ENCODE data around the gene ETFA.

Gene ETFA

GRCh38 chr15:76341366-76342057 is 30.2 kb upstream of the ETFA start:
- no peak for ATAC-seq
- TF ChIP-seq OSR1 (CRISPR knock-in tag; IDR thresholded peaks at IDR 0.05) (no peak), PPARA (CRISPR knock-in tag; IDR thresholded peaks at IDR 0.05; ENCODE audit: borderline replicate concordance) (no peak), ZNF8 (CRISPR knock-in tag; IDR thresholded peaks at IDR 0.05) (no peak), SNAI2 (CRISPR knock-in tag; IDR thresholded peaks at IDR 0.05) (no peak), RARB (CRISPR knock-in tag; IDR thresholded peaks at IDR 0.05) (no peak), CSDC2 (CRISPR knock-in tag; IDR thresholded peaks at IDR 0.05) (no peak), TCF4 (CRISPR knock-in tag; IDR thresholded peaks at IDR 0.05; ENCODE audit: borderline replicate concordance) (no peak), ZNF70 (CRISPR knock-in tag; IDR thresholded peaks at IDR 0.05) (no peak), ZFP30 (CRISPR knock-in tag; IDR thresholded peaks at IDR 0.05) (no peak), ESRRG (CRISPR knock-in tag; IDR thresholded peaks at IDR 0.05) (no peak), CSRNP3 (CRISPR knock-in tag; IDR thresholded peaks at IDR 0.05) (no peak)

GRCh38 chr15:76340803-76341365 is 29.6 kb upstream of the ETFA start:
- no peak for ATAC-seq
- TF ChIP-seq ZNF70 (CRISPR knock-in tag; IDR thresholded peaks at IDR 0.05) (no peak), ZFP3 (CRISPR knock-in tag; IDR thresholded peaks at IDR 0.05) (no peak), RARB (CRISPR knock-in tag; IDR thresholded peaks at IDR 0.05) (no peak), TSHZ2 (CRISPR knock-in tag; IDR thresholded peaks at IDR 0.05) (no peak), ZFP30 (CRISPR knock-in tag; IDR thresholded peaks at IDR 0.05) (no peak)

- ATAC-seq, result no peak
- TF ChIP-seq CSRNP3 (CRISPR knock-in tag; IDR thresholded peaks at IDR 0.05), result no peak
- no peak for TF ChIP-seq ZNF565 (CRISPR knock-in tag; conservative IDR thresholded peaks at IDR 0.05; ENCODE audit: low read depth)
Measured at GRCh38 chr15:76340198-76340802, 29.0 kb upstream of the ETFA start.

- TF ChIP-seq TSHZ2 (CRISPR knock-in tag; IDR thresholded peaks at IDR 0.05), result no peak
- TF ChIP-seq ISL1 (CRISPR knock-in tag; IDR thresholded peaks at IDR 0.05), result no peak
- no peak for TF ChIP-seq ZNF8 (CRISPR knock-in tag; IDR thresholded peaks at IDR 0.05)
- TF ChIP-seq ZC3H10 (CRISPR knock-in tag; IDR thresholded peaks at IDR 0.05), result no peak
- TF ChIP-seq OSR1 (CRISPR knock-in tag; IDR thresholded peaks at IDR 0.05), result no peak
- no peak for TF ChIP-seq ZFP30 (CRISPR knock-in tag; IDR thresholded peaks at IDR 0.05)
- no peak for TF ChIP-seq PATZ1 (CRISPR knock-in tag; IDR thresholded peaks at IDR 0.05; ENCODE audit: borderline replicate concordance)
- no peak for TF ChIP-seq CSRNP3 (CRISPR knock-in tag; IDR thresholded peaks at IDR 0.05)
- TF ChIP-seq PPARA (CRISPR knock-in tag; IDR thresholded peaks at IDR 0.05; ENCODE audit: borderline replicate concordance), result no peak
- TF ChIP-seq TCF4 (CRISPR knock-in tag; IDR thresholded peaks at IDR 0.05; ENCODE audit: borderline replicate concordance), result no peak
- TF ChIP-seq RARB (CRISPR knock-in tag; IDR thresholded peaks at IDR 0.05), result no peak
- no peak for ATAC-seq
Measured at GRCh38 chr15:76339305-76340197, 28.3 kb upstream of the ETFA start.
